Fibroblast of skin of left quadriceps (primary cell): ENCODE results near the gene ATRX.
A peak's percentile ranks its signal among the peaks of the same experiment; 100 is the strongest.
"Not testable (repeated sequence)": the region's sequence is repeated elsewhere in the genome, so short reads cannot be mapped to it uniquely, and the experiment has no call there.

Experiments
- DNase-seq, 2 experiments: peaks; one replicate each; pipeline ENCODE4 v3.0.0-alpha.2; 2013; ENCODE audit warnings: low read depth in 2 of 2

ATRX gene

GRCh38 chrX:77740376-77740905, 45.6 kb downstream of the ATRX start:
- no peak for DNase-seq

GRCh38 chrX:77733342-77733741, 52.7 kb downstream of the ATRX start:
- no peak for DNase-seq

- DNase-seq: no peak
Observed at GRCh38 chrX:77731821-77732419, 54.1 kb downstream of the ATRX start.

- DNase-seq: not testable (repeated sequence)
Observed at GRCh38 chrX:77726095-77726494, 59.9 kb downstream of the ATRX start.

- no peak for DNase-seq
Observed at GRCh38 chrX:77723681-77724080, 62.3 kb downstream of the ATRX start.

- DNase-seq: no peak
Observed at GRCh38 chrX:77719388-77719787, 66.6 kb downstream of the ATRX start.

GRCh38 chrX:77704881-77705280, 81.1 kb downstream of the ATRX start:
- DNase-seq: no peak

GRCh38 chrX:77698242-77698641, 87.8 kb downstream of the ATRX start:
- no peak for DNase-seq

- no peak for DNase-seq
Observed at GRCh38 chrX:77694491-77694890, 91.5 kb downstream of the ATRX start.

GRCh38 chrX:77693594-77693993, 92.4 kb downstream of the ATRX start:
- DNase-seq: no peak

GRCh38 chrX:77691916-77692315, 94.1 kb downstream of the ATRX start:
- DNase-seq: no peak

GRCh38 chrX:77689376-77689775, 96.6 kb downstream of the ATRX start:
- no peak for DNase-seq

GRCh38 chrX:77685683-77686082, 100.3 kb downstream of the ATRX start:
- DNase-seq: not testable (repeated sequence)

GRCh38 chrX:77679144-77679543, 106.9 kb downstream of the ATRX start:
- DNase-seq: no peak

GRCh38 chrX:77675986-77676385, 110.0 kb downstream of the ATRX start:
- DNase-seq: no peak

- DNase-seq: peak in 1 of 2 experiments; percentile 1
Observed at GRCh38 chrX:77668391-77669237, 117.4 kb downstream of the ATRX start.

GRCh38 chrX:77658886-77659285, 127.1 kb downstream of the ATRX start:
- no peak for DNase-seq

- DNase-seq: no peak
Observed at GRCh38 chrX:77652095-77652494, 133.9 kb downstream of the ATRX start.

GRCh38 chrX:77640702-77641101, 145.3 kb downstream of the ATRX start:
- DNase-seq: no peak

GRCh38 chrX:77639820-77640219, 146.2 kb downstream of the ATRX start:
- DNase-seq: no peak

- DNase-seq: no peak
Observed at GRCh38 chrX:77638397-77638796, 147.6 kb downstream of the ATRX start.

- DNase-seq: no peak
Observed at GRCh38 chrX:77635373-77635772, 150.6 kb downstream of the ATRX start.
